ENCODE results near the gene RNF121. TPM values are rescaled to one million over a fixed set of nuclear protein-coding genes. Genes with fewer than 3 reads are reported as not detected.

The RNF121 gene
- total and polyA plus RNA-seq, 2 of the 13 experiments (the other 11 are each of a cell fraction or from before 2014, with no cell fraction given), result 28.6 to 44.3 TPM

DNA sequence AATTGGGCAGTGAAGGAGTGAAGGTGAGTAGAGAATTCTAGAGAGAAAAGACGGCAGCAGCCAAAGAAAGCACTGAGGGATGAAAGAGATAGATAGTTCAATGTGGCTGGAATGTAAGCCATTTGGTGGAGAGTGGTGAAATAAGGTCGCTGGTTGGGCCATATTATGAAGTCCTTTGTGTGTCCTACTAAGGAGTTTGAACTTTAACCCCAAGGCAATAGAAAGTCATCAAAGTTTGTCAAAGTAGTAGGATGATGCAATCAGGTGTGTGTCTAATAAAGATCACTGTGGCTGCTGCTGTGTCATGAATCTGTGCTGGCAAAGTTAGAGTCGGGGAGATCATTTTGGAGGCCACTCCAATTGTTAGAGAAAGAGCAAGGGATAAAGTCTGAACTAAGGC lies 18.7 kb downstream of the RNF121 start (continued):
- TF ChIP-seq, protein P1, sequence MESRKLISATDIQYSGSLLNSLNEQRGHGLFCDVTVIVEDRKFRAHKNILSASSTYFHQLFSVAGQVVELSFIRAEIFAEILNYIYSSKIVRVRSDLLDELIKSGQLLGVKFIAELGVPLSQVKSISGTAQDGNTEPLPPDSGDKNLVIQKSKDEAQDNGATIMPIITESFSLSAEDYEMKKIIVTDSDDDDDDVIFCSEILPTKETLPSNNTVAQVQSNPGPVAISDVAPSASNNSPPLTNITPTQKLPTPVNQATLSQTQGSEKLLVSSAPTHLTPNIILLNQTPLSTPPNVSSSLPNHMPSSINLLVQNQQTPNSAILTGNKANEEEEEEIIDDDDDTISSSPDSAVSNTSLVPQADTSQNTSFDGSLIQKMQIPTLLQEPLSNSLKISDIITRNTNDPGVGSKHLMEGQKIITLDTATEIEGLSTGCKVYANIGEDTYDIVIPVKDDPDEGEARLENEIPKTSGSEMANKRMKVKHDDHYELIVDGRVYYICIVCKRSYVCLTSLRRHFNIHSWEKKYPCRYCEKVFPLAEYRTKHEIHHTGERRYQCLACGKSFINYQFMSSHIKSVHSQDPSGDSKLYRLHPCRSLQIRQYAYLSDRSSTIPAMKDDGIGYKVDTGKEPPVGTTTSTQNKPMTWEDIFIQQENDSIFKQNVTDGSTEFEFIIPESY (CRISPR knock-in tag; IDR thresholded peaks at IDR 0.05), result no peak
- TF ChIP-seq, protein P2, sequence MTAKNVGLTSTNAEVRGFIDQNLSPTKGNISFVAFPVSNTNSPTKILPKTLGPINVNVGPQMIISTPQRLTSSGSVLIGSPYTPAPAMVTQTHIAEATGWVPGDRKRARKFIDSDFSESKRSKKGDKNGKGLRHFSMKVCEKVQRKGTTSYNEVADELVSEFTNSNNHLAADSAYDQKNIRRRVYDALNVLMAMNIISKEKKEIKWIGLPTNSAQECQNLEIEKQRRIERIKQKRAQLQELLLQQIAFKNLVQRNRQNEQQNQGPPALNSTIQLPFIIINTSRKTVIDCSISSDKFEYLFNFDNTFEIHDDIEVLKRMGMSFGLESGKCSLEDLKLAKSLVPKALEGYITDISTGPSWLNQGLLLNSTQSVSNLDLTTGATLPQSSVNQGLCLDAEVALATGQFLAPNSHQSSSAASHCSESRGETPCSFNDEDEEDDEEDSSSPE (CRISPR knock-in tag; IDR thresholded peaks at IDR 0.05), result 0 out of 2 replicates have a peak, but pooled peaks have one; percentile 14
- TF ChIP-seq SMC3 (IDR thresholded peaks at IDR 0.05; ENCODE audit: low read length) (no peak; the same call in 1 of the 2 replicates), CCDC6 (CRISPR knock-in tag; IDR thresholded peaks at IDR 0.05) (no peak), MTF1 (CRISPR knock-in tag; IDR thresholded peaks at IDR 0.05) (no peak), SALL2 (CRISPR knock-in tag; IDR thresholded peaks at IDR 0.05) (no peak), PHF20 (CRISPR knock-in tag; IDR thresholded peaks at IDR 0.05) (no peak), GFI1 (CRISPR knock-in tag; IDR thresholded peaks at IDR 0.05; ENCODE audit: borderline replicate concordance) (peak; percentile 86; the same call in 1 of the 2 replicates), RARG (CRISPR knock-in tag; IDR thresholded peaks at IDR 0.05; ENCODE audit: low read depth) (no peak), ZKSCAN1 (IDR thresholded peaks at IDR 0.05; ENCODE audit: low read length) (peak; percentile 89), TGIF2 (CRISPR knock-in tag; IDR thresholded peaks at IDR 0.05) (peak; percentile 49; the same call in 1 of the 2 replicates), ZNF781 (CRISPR knock-in tag; IDR thresholded peaks at IDR 0.05; ENCODE audit: borderline replicate concordance, not compliant biosample characterization) (no peak), CREM (IDR thresholded peaks at IDR 0.05) (peak; percentile 70; the same call in 1 of the 2 replicates), CREM (CRISPR knock-in tag; IDR thresholded peaks at IDR 0.05) (no peak), SRF (IDR thresholded peaks at IDR 0.05; ENCODE audit: low read depth, low read length) (no peak), NR2C2 (CRISPR knock-in tag; IDR thresholded peaks at IDR 0.05; ENCODE audit: borderline replicate concordance) (peak; percentile 91), IKZF4 (CRISPR knock-in tag; IDR thresholded peaks at IDR 0.05; ENCODE audit: borderline replicate concordance, low read depth, not compliant biosample characterization) (no peak), ZNF562 (CRISPR knock-in tag; IDR thresholded peaks at IDR 0.05; ENCODE audit: borderline replicate concordance) (no peak), ATF1 (CRISPR knock-in tag; IDR thresholded peaks at IDR 0.05) (peak; percentile 34; the same call in 1 of the 2 replicates), ZNF460 (CRISPR knock-in tag; IDR thresholded peaks at IDR 0.05; ENCODE audit: borderline replicate concordance) (no peak), CEBPG (CRISPR knock-in tag; IDR thresholded peaks at IDR 0.05) (peak; percentile 100), GATAD2A (CRISPR knock-in tag; IDR thresholded peaks at IDR 0.05) (peak; percentile 96), RFX3 (CRISPR knock-in tag; IDR thresholded peaks at IDR 0.05) (no peak), KLF9 (CRISPR knock-in tag; IDR thresholded peaks at IDR 0.05; ENCODE audit: low read depth) (0 out of 2 replicates have a peak, but pooled peaks have one; percentile 58)
- TF ChIP-seq, protein P3, sequence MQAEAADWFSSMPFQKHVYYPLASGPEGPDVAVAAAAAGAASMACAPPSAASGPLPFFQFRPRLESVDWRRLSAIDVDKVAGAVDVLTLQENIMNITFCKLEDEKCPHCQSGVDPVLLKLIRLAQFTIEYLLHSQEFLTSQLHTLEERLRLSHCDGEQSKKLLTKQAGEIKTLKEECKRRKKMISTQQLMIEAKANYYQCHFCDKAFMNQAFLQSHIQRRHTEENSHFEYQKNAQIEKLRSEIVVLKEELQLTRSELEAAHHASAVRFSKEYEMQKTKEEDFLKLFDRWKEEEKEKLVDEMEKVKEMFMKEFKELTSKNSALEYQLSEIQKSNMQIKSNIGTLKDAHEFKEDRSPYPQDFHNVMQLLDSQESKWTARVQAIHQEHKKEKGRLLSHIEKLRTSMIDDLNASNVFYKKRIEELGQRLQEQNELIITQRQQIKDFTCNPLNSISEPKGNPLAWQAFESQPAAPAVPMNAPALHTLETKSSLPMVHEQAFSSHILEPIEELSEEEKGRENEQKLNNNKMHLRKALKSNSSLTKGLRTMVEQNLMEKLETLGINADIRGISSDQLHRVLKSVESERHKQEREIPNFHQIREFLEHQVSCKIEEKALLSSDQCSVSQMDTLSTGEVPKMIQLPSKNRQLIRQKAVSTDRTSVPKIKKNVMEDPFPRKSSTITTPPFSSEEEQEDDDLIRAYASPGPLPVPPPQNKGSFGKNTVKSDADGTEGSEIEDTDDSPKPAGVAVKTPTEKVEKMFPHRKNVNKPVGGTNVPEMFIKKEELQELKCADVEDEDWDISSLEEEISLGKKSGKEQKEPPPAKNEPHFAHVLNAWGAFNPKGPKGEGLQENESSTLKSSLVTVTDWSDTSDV (CRISPR knock-in tag; IDR thresholded peaks at IDR 0.05), result no peak
- TF ChIP-seq, protein P4, sequence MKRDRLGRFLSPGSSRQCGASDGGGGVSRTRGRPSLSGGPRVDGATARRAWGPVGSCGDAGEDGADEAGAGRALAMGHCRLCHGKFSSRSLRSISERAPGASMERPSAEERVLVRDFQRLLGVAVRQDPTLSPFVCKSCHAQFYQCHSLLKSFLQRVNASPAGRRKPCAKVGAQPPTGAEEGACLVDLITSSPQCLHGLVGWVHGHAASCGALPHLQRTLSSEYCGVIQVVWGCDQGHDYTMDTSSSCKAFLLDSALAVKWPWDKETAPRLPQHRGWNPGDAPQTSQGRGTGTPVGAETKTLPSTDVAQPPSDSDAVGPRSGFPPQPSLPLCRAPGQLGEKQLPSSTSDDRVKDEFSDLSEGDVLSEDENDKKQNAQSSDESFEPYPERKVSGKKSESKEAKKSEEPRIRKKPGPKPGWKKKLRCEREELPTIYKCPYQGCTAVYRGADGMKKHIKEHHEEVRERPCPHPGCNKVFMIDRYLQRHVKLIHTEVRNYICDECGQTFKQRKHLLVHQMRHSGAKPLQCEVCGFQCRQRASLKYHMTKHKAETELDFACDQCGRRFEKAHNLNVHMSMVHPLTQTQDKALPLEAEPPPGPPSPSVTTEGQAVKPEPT (CRISPR knock-in tag; IDR thresholded peaks at IDR 0.05; ENCODE audit: low read depth), result no peak

All from HepG2 (cell line).